ENCODE results near the gene EBF4.

The EBF4 gene

GRCh38 chr20:2706688-2707352 lies 14.2 kb downstream of the EBF4 start:
- H2AFZ ChIP-seq (ENCODE audit: low read depth, low read length): no peak overlapping the region
- no peak overlapping the region for H3K4ac ChIP-seq (ENCODE audit: low read depth in 1 of 2, low read length in 2 of 2)
- H3K9ac ChIP-seq (ENCODE audit: low read length): no peak overlapping the region
- no peak overlapping the region for H4K8ac ChIP-seq (ENCODE audit: low read length)
- no peak overlapping the region for H3K14ac ChIP-seq (ENCODE audit: low read length in 2 of 2)
- no peak overlapping the region for H3K4me3 ChIP-seq (ENCODE audit: insufficient read depth in 1 of 2, low read depth in 1 of 2, low read length in 2 of 2)
- no peaks in the 10 kb centered on the region for H3K79me1 ChIP-seq (replicated peaks; ENCODE audit: low read length, poor library complexity, severe bottlenecking)
- no peak overlapping the region for H3K23ac ChIP-seq (ENCODE audit: low read length in 2 of 2)
- H2BK5ac ChIP-seq (ENCODE audit: low read depth, low read length, poor library complexity, severe bottlenecking): no peak overlapping the region
- H2AK5ac ChIP-seq (ENCODE audit: low read length, severe bottlenecking): no peak overlapping the region
- no peak for DNase-seq
- peaks cover 5% of the 10 kb centered on the region for H3K4me1 ChIP-seq (ENCODE audit: control insufficient read depth, insufficient read depth, low read depth, low read length)
- no peak overlapping the region for H3K18ac ChIP-seq (ENCODE audit: low read depth in 1 of 2, low read length in 2 of 2)
- H3K4me2 ChIP-seq (ENCODE audit: low read length, poor library complexity, severe bottlenecking): no peak overlapping the region
- no peak overlapping the region for H2BK15ac ChIP-seq (ENCODE audit: low read depth, poor library complexity, severe bottlenecking)
- no peak overlapping the region for H3K27ac ChIP-seq (ENCODE audit: low read length, poor library complexity, severe bottlenecking)
- no peak overlapping the region for H4K91ac ChIP-seq (ENCODE audit: low read length)
- no peak overlapping the region for H2BK12ac ChIP-seq (ENCODE audit: low read length in 2 of 2)
- no peak overlapping the region for H2BK120ac ChIP-seq (ENCODE audit: low read depth, low read length)
- 59% methylated on average over 6 of the region's 6 CpGs for WGBS
- peaks cover 85 to 94% of the 10 kb centered on the region in 2 experiments for H3K27me3 ChIP-seq (ENCODE audit: control insufficient read depth in 1 of 2, insufficient read depth in 1 of 2, low read length in 2 of 2)
- no peaks in the 10 kb centered on the region for H3K9me3 ChIP-seq (ENCODE audit: control insufficient read depth, low read length)
- no peaks in the 10 kb centered on the region for H3K36me3 ChIP-seq (ENCODE audit: control insufficient read depth in 1 of 2, insufficient read depth in 2 of 2, low read depth in 1 of 2, low read length in 2 of 2)

GRCh38 chr20:2707353-2708072 lies 14.9 kb downstream of the EBF4 start:
- no peak overlapping the region for H3K9ac ChIP-seq (ENCODE audit: low read length)
- no peak overlapping the region for H3K27ac ChIP-seq (ENCODE audit: low read length, poor library complexity, severe bottlenecking)
- no peak overlapping the region for H2AFZ ChIP-seq (ENCODE audit: low read depth, low read length)
- no peaks in the 10 kb centered on the region for H3K9me3 ChIP-seq (ENCODE audit: control insufficient read depth, low read length)
- H3K4me2 ChIP-seq (ENCODE audit: low read length, poor library complexity, severe bottlenecking): no peak overlapping the region
- no peak overlapping the region for H3K14ac ChIP-seq (ENCODE audit: low read length in 2 of 2)
- DNase-seq: no peak
- H2AK5ac ChIP-seq (ENCODE audit: low read length, severe bottlenecking): no peak overlapping the region
- no peak overlapping the region for H3K18ac ChIP-seq (ENCODE audit: low read depth in 1 of 2, low read length in 2 of 2)
- H2BK12ac ChIP-seq (ENCODE audit: low read length in 2 of 2): no peak overlapping the region
- H3K27me3 ChIP-seq (ENCODE audit: control insufficient read depth in 1 of 2, insufficient read depth in 1 of 2, low read length in 2 of 2): peaks cover 86 to 94% of the 10 kb centered on the region in 2 experiments
- no peak overlapping the region for H2BK120ac ChIP-seq (ENCODE audit: low read depth, low read length)
- H3K23ac ChIP-seq (ENCODE audit: low read length in 2 of 2): no peak overlapping the region
- H3K36me3 ChIP-seq (ENCODE audit: control insufficient read depth in 1 of 2, insufficient read depth in 2 of 2, low read depth in 1 of 2, low read length in 2 of 2): no peaks in the 10 kb centered on the region
- H3K4me3 ChIP-seq (ENCODE audit: insufficient read depth in 1 of 2, low read depth in 1 of 2, low read length in 2 of 2): no peak overlapping the region
- no peak overlapping the region for H2BK5ac ChIP-seq (ENCODE audit: low read depth, low read length, poor library complexity, severe bottlenecking)
- no peaks in the 10 kb centered on the region for H3K79me1 ChIP-seq (replicated peaks; ENCODE audit: low read length, poor library complexity, severe bottlenecking)
- WGBS: 66% methylated on average over 12 of the region's 12 CpGs
- H2BK15ac ChIP-seq (ENCODE audit: low read depth, poor library complexity, severe bottlenecking): no peak overlapping the region
- H4K8ac ChIP-seq (ENCODE audit: low read length): peak overlapping the region; percentile 17
- H4K91ac ChIP-seq (ENCODE audit: low read length): no peak overlapping the region
- H3K4me1 ChIP-seq (ENCODE audit: control insufficient read depth, insufficient read depth, low read depth, low read length): peaks cover 5% of the 10 kb centered on the region
- no peak overlapping the region for H3K4ac ChIP-seq (ENCODE audit: low read depth in 1 of 2, low read length in 2 of 2)

GRCh38 chr20:2708073-2708415 lies 15.5 kb downstream of the EBF4 start:
- H3K4me2 ChIP-seq (ENCODE audit: low read length, poor library complexity, severe bottlenecking): no peak overlapping the region
- no peak overlapping the region for H4K8ac ChIP-seq (ENCODE audit: low read length)
- no peak overlapping the region for H2BK15ac ChIP-seq (ENCODE audit: low read depth, poor library complexity, severe bottlenecking)
- DNase-seq: no peak
- H3K18ac ChIP-seq (ENCODE audit: low read depth in 1 of 2, low read length in 2 of 2): no peak overlapping the region
- H3K36me3 ChIP-seq (ENCODE audit: control insufficient read depth in 1 of 2, insufficient read depth in 2 of 2, low read depth in 1 of 2, low read length in 2 of 2): no peaks in the 10 kb centered on the region
- H2AFZ ChIP-seq (ENCODE audit: low read depth, low read length): no peak overlapping the region
- peaks cover 5% of the 10 kb centered on the region for H3K4me1 ChIP-seq (ENCODE audit: control insufficient read depth, insufficient read depth, low read depth, low read length)
- no peak overlapping the region for H3K14ac ChIP-seq (ENCODE audit: low read length in 2 of 2)
- peaks cover 86 to 94% of the 10 kb centered on the region in 2 experiments for H3K27me3 ChIP-seq (ENCODE audit: control insufficient read depth in 1 of 2, insufficient read depth in 1 of 2, low read length in 2 of 2)
- H3K27ac ChIP-seq (ENCODE audit: low read length, poor library complexity, severe bottlenecking): no peak overlapping the region
- no peaks in the 10 kb centered on the region for H3K79me1 ChIP-seq (replicated peaks; ENCODE audit: low read length, poor library complexity, severe bottlenecking)
- H4K91ac ChIP-seq (ENCODE audit: low read length): no peak overlapping the region
- H2BK5ac ChIP-seq (ENCODE audit: low read depth, low read length, poor library complexity, severe bottlenecking): no peak overlapping the region
- no peak overlapping the region for H2BK120ac ChIP-seq (ENCODE audit: low read depth, low read length)
- H3K9ac ChIP-seq (ENCODE audit: low read length): no peak overlapping the region
- no peak overlapping the region for H2AK5ac ChIP-seq (ENCODE audit: low read length, severe bottlenecking)
- no peak overlapping the region for H2BK12ac ChIP-seq (ENCODE audit: low read length in 2 of 2)
- 61% methylated on average over 5 of the region's 5 CpGs for WGBS
- no peaks in the 10 kb centered on the region for H3K9me3 ChIP-seq (ENCODE audit: control insufficient read depth, low read length)
- H3K4ac ChIP-seq (ENCODE audit: low read depth in 1 of 2, low read length in 2 of 2): no peak overlapping the region
- no peak overlapping the region for H3K4me3 ChIP-seq (ENCODE audit: insufficient read depth in 1 of 2, low read depth in 1 of 2, low read length in 2 of 2)
- H3K23ac ChIP-seq (ENCODE audit: low read length in 2 of 2): no peak overlapping the region

- no peak overlapping the region for H3K4me2 ChIP-seq (ENCODE audit: low read length, poor library complexity, severe bottlenecking)
- no peak overlapping the region for H2AFZ ChIP-seq (ENCODE audit: low read depth, low read length)
- H2BK5ac ChIP-seq (ENCODE audit: low read depth, low read length, poor library complexity, severe bottlenecking): no peak overlapping the region
- no peaks in the 10 kb centered on the region for H3K36me3 ChIP-seq (ENCODE audit: control insufficient read depth in 1 of 2, insufficient read depth in 2 of 2, low read depth in 1 of 2, low read length in 2 of 2)
- peaks cover 5% of the 10 kb centered on the region for H3K4me1 ChIP-seq (ENCODE audit: control insufficient read depth, insufficient read depth, low read depth, low read length)
- no peak for DNase-seq
- no peak overlapping the region for H3K9ac ChIP-seq (ENCODE audit: low read length)
- H3K27me3 ChIP-seq (ENCODE audit: control insufficient read depth in 1 of 2, insufficient read depth in 1 of 2, low read length in 2 of 2): peaks cover 91% of the 10 kb centered on the region in 2 experiments
- no peak overlapping the region for H2BK15ac ChIP-seq (ENCODE audit: low read depth, poor library complexity, severe bottlenecking)
- H3K4me3 ChIP-seq (ENCODE audit: insufficient read depth in 1 of 2, low read depth in 1 of 2, low read length in 2 of 2): no peak overlapping the region
- H2BK120ac ChIP-seq (ENCODE audit: low read depth, low read length): no peak overlapping the region
- no peak overlapping the region for H3K4ac ChIP-seq (ENCODE audit: low read depth in 1 of 2, low read length in 2 of 2)
- H4K91ac ChIP-seq (ENCODE audit: low read length): no peak overlapping the region
- no peaks in the 10 kb centered on the region for H3K9me3 ChIP-seq (ENCODE audit: control insufficient read depth, low read length)
- no peaks in the 10 kb centered on the region for H3K79me1 ChIP-seq (replicated peaks; ENCODE audit: low read length, poor library complexity, severe bottlenecking)
- no peak overlapping the region for H4K8ac ChIP-seq (ENCODE audit: low read length)
- H3K27ac ChIP-seq (ENCODE audit: low read length, poor library complexity, severe bottlenecking): no peak overlapping the region
- H2BK12ac ChIP-seq (ENCODE audit: low read length in 2 of 2): no peak overlapping the region
- no peak overlapping the region for H3K23ac ChIP-seq (ENCODE audit: low read length in 2 of 2)
- H2AK5ac ChIP-seq (ENCODE audit: low read length, severe bottlenecking): no peak overlapping the region
- no peak overlapping the region for H3K14ac ChIP-seq (ENCODE audit: low read length in 2 of 2)
- H3K18ac ChIP-seq (ENCODE audit: low read depth in 1 of 2, low read length in 2 of 2): no peak overlapping the region
- WGBS: 94% methylated on average over 9 of the region's 9 CpGs
These were observed 16.1 kb downstream of the EBF4 start for GRCh38 chr20:2708665-2709064.
